Stimulated activated naive CD8-positive, alpha-beta T cell treated with anti-CD3 and anti-CD28 coated beads, Interleukin-15, Interleukin-2, amounts not matched to agents 100 ng/mL and 50 ng/mL, for 24 hours (primary cell): ENCODE data around the gene GPR143.
"Not testable (repeated sequence)": the region's sequence is repeated elsewhere in the genome, so short reads cannot be mapped to it uniquely, and the experiment has no call there.

Source experiments
- H3K27ac Mint-ChIP-seq: one replicate; pipeline ENCODE4 v1.8.0; 2021; ENCODE audit warnings: mild to moderate bottlenecking, mixed read lengths
- H3K27me3 Mint-ChIP-seq: one replicate; pipeline ENCODE4 v1.8.0; 2021; ENCODE audit warnings: mixed read lengths
- H3K36me3 Mint-ChIP-seq: one replicate; pipeline ENCODE4 v1.8.0; 2021; ENCODE audit warnings: low read depth, mixed read lengths
- H3K4me1 Mint-ChIP-seq: one replicate; pipeline ENCODE4 v1.8.0; 2021; ENCODE audit warnings: low read depth, mixed read lengths
- H3K4me3 Mint-ChIP-seq: one replicate; pipeline ENCODE4 v1.8.0; 2021; ENCODE audit warnings: mild to moderate bottlenecking, mixed read lengths
- H3K9me3 Mint-ChIP-seq: one replicate; pipeline ENCODE4 v1.8.0; 2021; ENCODE audit warnings: mixed read lengths

The GPR143 gene

GRCh38 chrX:9785254-9785943, 19.8 kb upstream of the GPR143 start:
- Mint-ChIP-seq H3K9me3 (no peaks in the 10 kb centered on the region), H3K27me3 (peaks cover 47% of the 10 kb centered on the region), H3K4me3 (peak overlapping the region; percentile 26), H3K36me3 (no peaks in the 10 kb centered on the region), H3K27ac (no peak overlapping the region), H3K4me1 (no peaks in the 10 kb centered on the region)

GRCh38 chrX:9784332-9784731, 18.7 kb upstream of the GPR143 start:
- H3K27ac Mint-ChIP-seq, result no peak overlapping the region
- H3K4me3 Mint-ChIP-seq, result no peak overlapping the region
- peaks cover 47% of the 10 kb centered on the region for H3K27me3 Mint-ChIP-seq
- no peaks in the 10 kb centered on the region for H3K4me1 Mint-ChIP-seq
- H3K36me3 Mint-ChIP-seq, result no peaks in the 10 kb centered on the region
- no peaks in the 10 kb centered on the region for H3K9me3 Mint-ChIP-seq

- Mint-ChIP-seq H3K27me3 (peaks cover 31% of the 10 kb centered on the region), H3K36me3 (no peaks in the 10 kb centered on the region), H3K9me3 (no peaks in the 10 kb centered on the region), H3K4me3 (no peak overlapping the region), H3K4me1 (no peaks in the 10 kb centered on the region), H3K27ac (no peak overlapping the region)
Measured at GRCh38 chrX:9781941-9782340, 16.3 kb upstream of the GPR143 start.

- Mint-ChIP-seq H3K4me3 (no peak overlapping the region), H3K27ac (no peak overlapping the region), H3K4me1 (no peaks in the 10 kb centered on the region), H3K36me3 (no peaks in the 10 kb centered on the region), H3K9me3 (no peaks in the 10 kb centered on the region), H3K27me3 (peaks cover 13% of the 10 kb centered on the region)
Measured at GRCh38 chrX:9775930-9776329, 10.3 kb upstream of the GPR143 start.

- no peaks in the 10 kb centered on the region for H3K9me3 Mint-ChIP-seq
- no peak overlapping the region for H3K27ac Mint-ChIP-seq
- no peak overlapping the region for H3K4me3 Mint-ChIP-seq
- H3K27me3 Mint-ChIP-seq, result peaks cover 6% of the 10 kb centered on the region
- no peaks in the 10 kb centered on the region for H3K36me3 Mint-ChIP-seq
- no peaks in the 10 kb centered on the region for H3K4me1 Mint-ChIP-seq
Measured at GRCh38 chrX:9772943-9773342, 7.3 kb upstream of the GPR143 start.

GRCh38 chrX:9770319-9770718, 4.7 kb upstream of the GPR143 start:
- peaks cover 11% of the 10 kb centered on the region for H3K27me3 Mint-ChIP-seq
- H3K4me1 Mint-ChIP-seq, result no peaks in the 10 kb centered on the region
- H3K4me3 Mint-ChIP-seq, result no peak overlapping the region
- H3K9me3 Mint-ChIP-seq, result no peaks in the 10 kb centered on the region
- H3K27ac Mint-ChIP-seq, result no peak overlapping the region
- H3K36me3 Mint-ChIP-seq, result no peaks in the 10 kb centered on the region

GRCh38 chrX:9768321-9768839, 2.7 kb upstream of the GPR143 start:
- H3K27ac Mint-ChIP-seq, H3K4me1 Mint-ChIP-seq, H3K9me3 Mint-ChIP-seq, H3K36me3 Mint-ChIP-seq, H3K4me3 Mint-ChIP-seq, H3K27me3 Mint-ChIP-seq: not testable (repeated sequence)

- Mint-ChIP-seq H3K36me3 (no peaks in the 10 kb centered on the region), H3K4me1 (no peaks in the 10 kb centered on the region), H3K27ac (no peak overlapping the region), H3K27me3 (peaks cover 11% of the 10 kb centered on the region), H3K9me3 (no peaks in the 10 kb centered on the region), H3K4me3 (no peak overlapping the region)
Measured at GRCh38 chrX:9767375-9767774, 1.7 kb upstream of the GPR143 start.

- H3K36me3 Mint-ChIP-seq, result no peaks in the 10 kb centered on the region
- H3K4me3 Mint-ChIP-seq, result no peak overlapping the region
- no peaks in the 10 kb centered on the region for H3K9me3 Mint-ChIP-seq
- H3K4me1 Mint-ChIP-seq, result no peaks in the 10 kb centered on the region
- H3K27ac Mint-ChIP-seq, result no peak overlapping the region
- peaks cover 11% of the 10 kb centered on the region for H3K27me3 Mint-ChIP-seq
Measured at GRCh38 chrX:9765072-9765736, 443 bp downstream of the GPR143 start.

GRCh38 chrX:9759337-9759736, 6.3 kb downstream of the GPR143 start:
- no peaks in the 10 kb centered on the region for H3K36me3 Mint-ChIP-seq
- H3K4me3 Mint-ChIP-seq, result no peak overlapping the region
- peaks cover 4% of the 10 kb centered on the region for H3K27me3 Mint-ChIP-seq
- H3K9me3 Mint-ChIP-seq, result no peaks in the 10 kb centered on the region
- H3K4me1 Mint-ChIP-seq, result no peaks in the 10 kb centered on the region
- no peak overlapping the region for H3K27ac Mint-ChIP-seq

GRCh38 chrX:9758021-9758638, 7.5 kb downstream of the GPR143 start:
- Mint-ChIP-seq H3K4me3 (no peak overlapping the region), H3K36me3 (no peaks in the 10 kb centered on the region), H3K4me1 (no peaks in the 10 kb centered on the region), H3K27me3 (no peaks in the 10 kb centered on the region), H3K27ac (no peak overlapping the region), H3K9me3 (no peaks in the 10 kb centered on the region)

GRCh38 chrX:9757366-9757765, 8.3 kb downstream of the GPR143 start:
- H3K27ac Mint-ChIP-seq, result no peak overlapping the region
- no peaks in the 10 kb centered on the region for H3K36me3 Mint-ChIP-seq

GRCh38 chrX:9749146-9749692, 16.4 kb downstream of the GPR143 start:
- H3K4me3 Mint-ChIP-seq, result no peak overlapping the region
- peaks cover 6% of the 10 kb centered on the region for H3K36me3 Mint-ChIP-seq
- peaks cover 17% of the 10 kb centered on the region for H3K4me1 Mint-ChIP-seq
- H3K27ac Mint-ChIP-seq, result no peak overlapping the region
- peaks cover 3% of the 10 kb centered on the region for H3K27me3 Mint-ChIP-seq
- H3K9me3 Mint-ChIP-seq, result peaks cover 6% of the 10 kb centered on the region

More at GRCh38 chrX:9757366-9757765, 8.3 kb downstream of the GPR143 start:
- no peaks in the 10 kb centered on the region for H3K9me3 Mint-ChIP-seq
- no peaks in the 10 kb centered on the region for H3K4me1 Mint-ChIP-seq
- H3K27me3 Mint-ChIP-seq, result no peaks in the 10 kb centered on the region
- no peak overlapping the region for H3K4me3 Mint-ChIP-seq

- H3K4me3 Mint-ChIP-seq, result no peak overlapping the region
- peaks cover 17% of the 10 kb centered on the region for H3K4me1 Mint-ChIP-seq
- no peak overlapping the region for H3K27ac Mint-ChIP-seq
- peaks cover 3% of the 10 kb centered on the region for H3K27me3 Mint-ChIP-seq
- peaks cover 6% of the 10 kb centered on the region for H3K9me3 Mint-ChIP-seq
- H3K36me3 Mint-ChIP-seq, result peaks cover 6% of the 10 kb centered on the region
Measured at GRCh38 chrX:9747644-9748043, 18.0 kb downstream of the GPR143 start.
